VCaP (cell line): Measurements from ENCODE around the gene H2BW1.
"Not testable (repeated sequence)": the region's sequence is repeated elsewhere in the genome, so short reads cannot be mapped to it uniquely, and the experiment has no call there.

Source experiments
- H3K27ac ChIP-seq: fragments of 450-650 bp; 2 replicates; pipeline ENCODE4 v1.5.1; 2017
- TF ChIP-seq, protein P1 (sequence below): fragments of 450-650 bp; conservative IDR thresholded peaks from 2 replicates; pipeline ENCODE4 v1.5.1; 2017; ENCODE audit warnings: mild to moderate bottlenecking, moderate library complexity

The H2BW1 gene, protein sequence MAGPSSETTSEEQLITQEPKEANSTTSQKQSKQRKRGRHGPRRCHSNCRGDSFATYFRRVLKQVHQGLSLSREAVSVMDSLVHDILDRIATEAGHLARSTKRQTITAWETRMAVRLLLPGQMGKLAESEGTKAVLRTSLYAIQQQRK

DNA sequence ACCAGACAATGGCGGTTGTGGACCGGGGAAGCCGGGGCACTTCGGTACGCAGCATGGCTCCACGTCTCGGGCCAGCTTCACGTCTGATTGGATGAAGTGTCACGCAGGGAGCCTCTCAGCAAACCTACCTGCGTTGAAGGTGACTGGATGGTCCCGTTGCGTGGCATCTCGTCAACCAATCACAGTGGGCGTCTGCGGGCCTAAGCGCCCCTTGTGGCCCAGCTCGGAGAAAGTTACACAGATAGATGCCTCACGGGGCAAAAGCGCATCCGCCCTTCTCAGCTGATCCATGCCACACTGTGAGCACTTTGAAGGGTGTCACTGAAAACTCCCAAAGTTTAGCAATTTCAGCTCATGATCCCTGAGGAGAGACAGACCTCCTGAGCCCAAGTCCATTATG, at the start of gene H2BW1:
TSS of gene H2BW1 (minus strand) at position 103 of the 400 bp plus-strand sequence. CDS start 132 bp downstream, outside the sequence.
- TF ChIP-seq, protein P1, sequence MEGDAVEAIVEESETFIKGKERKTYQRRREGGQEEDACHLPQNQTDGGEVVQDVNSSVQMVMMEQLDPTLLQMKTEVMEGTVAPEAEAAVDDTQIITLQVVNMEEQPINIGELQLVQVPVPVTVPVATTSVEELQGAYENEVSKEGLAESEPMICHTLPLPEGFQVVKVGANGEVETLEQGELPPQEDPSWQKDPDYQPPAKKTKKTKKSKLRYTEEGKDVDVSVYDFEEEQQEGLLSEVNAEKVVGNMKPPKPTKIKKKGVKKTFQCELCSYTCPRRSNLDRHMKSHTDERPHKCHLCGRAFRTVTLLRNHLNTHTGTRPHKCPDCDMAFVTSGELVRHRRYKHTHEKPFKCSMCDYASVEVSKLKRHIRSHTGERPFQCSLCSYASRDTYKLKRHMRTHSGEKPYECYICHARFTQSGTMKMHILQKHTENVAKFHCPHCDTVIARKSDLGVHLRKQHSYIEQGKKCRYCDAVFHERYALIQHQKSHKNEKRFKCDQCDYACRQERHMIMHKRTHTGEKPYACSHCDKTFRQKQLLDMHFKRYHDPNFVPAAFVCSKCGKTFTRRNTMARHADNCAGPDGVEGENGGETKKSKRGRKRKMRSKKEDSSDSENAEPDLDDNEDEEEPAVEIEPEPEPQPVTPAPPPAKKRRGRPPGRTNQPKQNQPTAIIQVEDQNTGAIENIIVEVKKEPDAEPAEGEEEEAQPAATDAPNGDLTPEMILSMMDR = no peak

DNA sequence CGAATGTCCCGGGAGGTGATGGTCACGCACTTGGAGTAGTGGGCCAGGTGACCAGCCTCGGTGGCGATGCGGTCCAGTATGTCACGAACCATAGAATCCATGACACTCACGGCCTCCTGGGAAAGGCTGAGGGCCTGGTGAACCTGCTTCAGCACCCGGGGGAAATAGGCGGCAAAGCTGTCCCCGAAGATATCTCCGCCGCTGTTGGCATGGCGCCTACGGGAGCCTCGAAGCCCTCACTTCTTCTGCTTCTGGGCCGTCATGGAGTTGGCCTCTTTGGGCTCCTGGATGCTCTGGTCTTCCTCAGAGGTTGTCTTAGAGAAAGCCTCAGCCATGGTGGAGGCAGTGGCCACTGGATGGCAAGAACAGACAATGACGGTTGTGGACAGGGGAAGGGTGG, 49.1 kb upstream of the H2BW1 start:
- not testable (repeated sequence) for H3K27ac ChIP-seq

More for the DNA sequence above, at the start of gene H2BW1:
- no peak within 1 kb of the TSS for H3K27ac ChIP-seq

DNA sequence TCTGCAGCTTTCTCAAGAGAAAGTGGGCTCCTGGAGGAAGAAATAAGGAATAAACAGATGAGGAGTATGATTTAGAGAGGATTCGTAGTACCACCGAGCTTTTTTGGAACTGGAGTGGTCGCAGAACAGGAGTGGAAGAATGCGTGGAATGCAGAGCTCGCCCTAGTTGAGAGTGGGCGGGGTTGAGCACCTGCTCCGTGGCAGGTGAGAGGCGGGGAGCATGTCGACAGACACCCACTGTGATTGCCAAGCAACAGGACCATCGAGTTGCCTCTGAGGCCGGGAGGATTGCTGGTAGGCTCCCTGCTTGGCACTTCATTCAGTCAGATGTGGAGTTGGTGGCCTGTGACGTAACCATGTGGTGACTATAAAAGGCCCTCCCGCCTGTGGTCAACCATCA, 41.4 kb upstream of the H2BW1 start:
- not testable (repeated sequence) for H3K27ac ChIP-seq

DNA sequence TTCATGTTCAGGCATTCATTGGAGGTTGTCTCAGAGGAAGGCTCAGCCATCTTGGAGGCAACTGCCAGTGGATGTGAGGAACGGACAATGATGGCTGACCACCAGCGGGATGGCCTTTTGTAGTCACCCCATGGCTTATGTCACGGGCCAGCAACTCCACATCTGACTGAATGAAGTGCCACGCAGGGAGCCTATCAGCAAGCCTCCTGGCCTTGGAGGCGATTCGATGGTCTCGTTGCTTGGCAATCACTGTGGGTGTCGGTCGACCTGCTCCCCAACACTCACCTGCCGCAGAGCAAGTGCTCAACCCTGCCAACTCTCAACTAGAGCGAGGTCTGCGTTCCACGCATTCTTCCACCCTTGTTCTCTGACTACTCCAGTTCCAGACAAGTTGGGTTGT, 33.7 kb upstream of the H2BW1 start:
- TF ChIP-seq, protein P1 = no peak
- H3K27ac ChIP-seq = no peak overlapping the region

DNA sequence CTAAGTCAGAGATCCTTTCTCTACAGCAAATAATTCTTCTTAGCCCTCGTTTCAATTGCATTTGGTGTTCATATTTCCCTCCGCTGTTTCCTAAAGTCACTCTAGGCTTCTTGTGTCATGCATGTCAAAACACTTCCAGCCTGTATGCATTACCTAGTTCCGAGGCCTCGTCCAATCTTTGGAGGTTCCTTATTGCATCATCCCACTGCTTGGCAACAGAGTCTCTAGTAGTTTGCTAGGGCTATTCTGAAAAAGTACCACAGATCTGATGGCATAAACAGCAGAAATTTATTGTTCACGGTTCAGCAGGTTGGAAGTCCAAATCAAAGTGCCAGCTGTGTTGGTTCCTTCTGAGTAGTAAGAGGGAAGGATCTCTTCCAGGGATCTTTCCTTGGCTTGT, 32.1 kb upstream of the H2BW1 start:
- H3K27ac ChIP-seq = no peak overlapping the region
- TF ChIP-seq, protein P1 = no peak

DNA sequence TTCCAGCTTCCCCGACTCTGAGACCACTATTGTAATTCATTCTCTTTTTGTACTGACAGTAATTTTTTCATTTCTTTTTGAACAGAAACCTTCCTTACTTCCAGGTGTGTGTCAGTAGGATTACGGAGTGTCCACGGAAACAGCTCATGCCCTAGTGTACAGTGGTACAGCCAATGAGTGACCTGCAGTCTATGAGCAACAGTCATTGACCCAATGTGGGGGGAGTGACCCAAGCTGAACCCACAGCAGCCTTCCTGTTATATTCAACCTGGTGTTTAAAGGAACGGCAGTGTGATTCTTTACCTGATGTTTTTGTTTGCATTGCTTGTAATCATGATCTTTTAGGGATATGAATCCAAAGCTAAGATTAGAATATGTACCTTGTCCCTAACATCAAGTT, 27.5 kb upstream of the H2BW1 start:
- TF ChIP-seq, protein P1 = no peak
- H3K27ac ChIP-seq = no peak overlapping the region

DNA sequence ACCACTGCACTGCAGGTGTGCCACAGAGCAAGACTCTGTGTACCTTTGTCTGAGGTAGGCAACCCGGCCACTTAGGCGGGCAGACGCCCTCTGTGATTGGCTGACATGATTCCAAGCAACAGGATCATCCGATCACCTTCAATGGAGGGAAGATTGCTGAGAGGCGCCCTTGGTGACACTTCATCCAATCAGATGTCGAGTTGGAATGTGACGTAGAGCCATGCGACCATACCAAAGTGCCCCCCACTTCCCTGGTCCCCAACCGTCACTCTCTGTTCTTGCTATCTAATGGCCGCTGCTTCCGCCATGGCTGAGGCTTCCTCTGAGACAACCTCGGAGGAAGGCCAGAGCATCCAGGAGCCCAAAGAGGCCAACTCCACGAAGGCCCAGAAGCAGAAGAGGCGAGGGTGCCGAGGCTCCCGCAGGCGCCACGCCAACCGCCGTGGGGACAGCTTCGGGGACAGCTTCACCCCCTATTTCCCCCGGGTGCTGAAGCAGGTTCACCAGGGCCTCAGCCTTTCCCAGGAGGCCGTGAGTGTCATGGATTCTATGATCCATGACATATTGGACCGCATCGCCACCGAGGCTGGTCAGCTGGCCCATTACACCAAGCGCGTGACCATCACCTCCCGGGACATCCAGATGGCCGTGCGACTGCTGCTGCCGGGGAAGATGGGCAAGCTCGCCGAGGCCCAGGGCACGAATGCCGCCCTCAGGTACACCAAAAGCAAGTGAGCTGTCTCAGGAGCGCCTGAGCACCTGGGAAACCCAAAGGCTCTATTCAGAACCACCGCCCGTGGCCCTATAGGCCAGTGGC, 26.4 kb upstream of the H2BW1 start, which contains the start of gene H2BW2:
TSS of gene H2BW2 (plus strand) at position 268 of the 817 bp plus-strand sequence. CDS start at position 307, 39 bp downstream.
- TF ChIP-seq, protein P1 = no peak
- no peak within 1 kb of the TSS for H3K27ac ChIP-seq

DNA sequence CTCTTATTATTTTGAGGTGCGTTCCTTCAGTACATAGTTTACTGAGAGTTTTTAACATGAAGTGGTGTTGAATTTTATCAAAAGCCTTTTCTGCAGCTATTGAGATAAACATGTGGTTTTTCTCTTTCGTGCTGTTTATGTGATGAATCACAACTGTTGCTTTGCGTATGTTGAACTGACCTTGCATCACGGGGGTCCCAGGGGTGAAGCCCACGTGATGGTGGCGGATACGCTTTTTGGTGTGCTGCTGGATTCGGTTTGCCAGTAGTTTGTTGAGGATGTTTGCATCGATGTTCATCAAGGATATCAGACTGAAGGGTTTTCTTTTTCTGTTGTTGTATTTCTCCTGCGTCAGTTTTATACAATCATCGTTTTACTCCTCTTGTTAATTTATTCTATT, 4.6 kb upstream of the H2BW1 start:
- no peak overlapping the region for H3K27ac ChIP-seq
- TF ChIP-seq, protein P1 = no peak

DNA sequence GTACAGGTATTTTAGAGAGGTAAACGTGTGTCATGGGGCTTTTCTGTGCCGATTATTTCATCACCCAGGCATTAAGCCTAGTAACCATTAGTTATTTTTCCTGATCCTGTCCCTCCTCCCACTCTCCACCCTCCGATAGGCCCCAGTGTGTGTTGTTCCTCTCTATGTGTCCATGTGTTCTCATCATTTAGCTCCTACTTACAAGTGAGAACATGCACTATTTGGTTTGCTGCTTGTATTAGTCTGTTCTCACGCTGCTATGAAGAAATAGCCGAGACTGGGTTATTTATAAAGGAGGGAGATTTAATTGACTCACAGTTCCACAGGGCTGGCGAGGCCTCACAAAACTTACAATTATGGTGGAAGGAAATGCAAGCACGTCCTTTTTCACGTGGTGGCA, 2.1 kb upstream of the H2BW1 start:
- H3K27ac ChIP-seq = not testable (repeated sequence)
